GM18526 (cell line): ENCODE measurements around the gene ATP6V0B.

Experiments used
- POLR2A ChIP-seq: IDR thresholded peaks from 3 replicates; pipeline ENCODE4 v1.6.1; 2011; ENCODE audit not compliant: insufficient read length; ENCODE audit errors: extremely low read depth

ATP6V0B gene

GRCh38 chr1:43937179-43937865 is 37.4 kb upstream of the ATP6V0B start:
- no peak for TF ChIP-seq POLR2A

GRCh38 chr1:43938383-43938782 is 36.4 kb upstream of the ATP6V0B start:
- no peak for TF ChIP-seq POLR2A

GRCh38 chr1:43938892-43939587 is 35.7 kb upstream of the ATP6V0B start:
- TF ChIP-seq POLR2A = no peak

- no peak for TF ChIP-seq POLR2A
These were observed 32.3 kb upstream of the ATP6V0B start for GRCh38 chr1:43942411-43942810.

- no peak for TF ChIP-seq POLR2A
These were observed 29.9 kb upstream of the ATP6V0B start for GRCh38 chr1:43944860-43945259.

GRCh38 chr1:43945674-43946235 is 29.0 kb upstream of the ATP6V0B start:
- no peak for TF ChIP-seq POLR2A

- peak; percentile 92 for TF ChIP-seq POLR2A
These were observed 28.3 kb upstream of the ATP6V0B start, which contains the start of gene IPO13 for GRCh38 chr1:43946236-43947060. Gene IPO13, plus strand, starts transcription at chr1:43946950. Its CDS starts 651 bp downstream, at chr1:43947601.

GRCh38 chr1:43947061-43947873 is 27.5 kb upstream of the ATP6V0B start:
- TF ChIP-seq POLR2A = no peak

- TF ChIP-seq POLR2A = no peak
These were observed 26.8 kb upstream of the ATP6V0B start for GRCh38 chr1:43947874-43948437.

GRCh38 chr1:43949678-43950077 is 25.1 kb upstream of the ATP6V0B start:
- TF ChIP-seq POLR2A = no peak

- TF ChIP-seq POLR2A = no peak
These were observed 23.5 kb upstream of the ATP6V0B start for GRCh38 chr1:43951021-43951985.

GRCh38 chr1:43952731-43953346 is 21.9 kb upstream of the ATP6V0B start:
- no peak for TF ChIP-seq POLR2A

- no peak for TF ChIP-seq POLR2A
These were observed 21.4 kb upstream of the ATP6V0B start for GRCh38 chr1:43953361-43953760.

GRCh38 chr1:43954036-43954435 is 20.7 kb upstream of the ATP6V0B start:
- no peak for TF ChIP-seq POLR2A
